H1 (cell line): ENCODE data around the gene PIGH. TPM values are rescaled to one million over a fixed set of nuclear protein-coding genes. Genes with fewer than 3 reads are reported as not detected.
A peak's percentile ranks its signal among the peaks of the same experiment; 100 is the strongest.

Experiments used
- ASH2L ChIP-seq: fragments of 200-600, 300-600 bp; sonication (generic); IDR thresholded peaks from one replicate; pipeline ENCODE4 v1.7.1; 2017; ENCODE audit warnings: low read length
- BACH1 ChIP-seq: IDR thresholded peaks from 2 replicates; pipeline ENCODE4 v1.6.1; 2012; ENCODE audit warnings: low read length, improper control_type of control experiment
- BCL11A ChIP-seq, 2 experiments: IDR thresholded peaks; one replicate each; pipeline ENCODE4 v1.6.1; 2011; ENCODE audit warnings: low read depth in 2 of 2, low read length in 2 of 2, mild to moderate bottlenecking in 2 of 2
- CREB1 ChIP-seq: IDR thresholded peaks from 2 replicates; pipeline ENCODE4 v1.6.1; 2012; ENCODE audit warnings: inconsistent platforms
- CTBP2 ChIP-seq: IDR thresholded peaks from 2 replicates; pipeline ENCODE4 v1.7.0; 2011; ENCODE audit warnings: borderline replicate concordance, mild to moderate bottlenecking, moderate library complexity, mixed read lengths, low read length; ENCODE audit not compliant: insufficient read depth, insufficient read length
- CTCF ChIP-seq, 3 experiments: IDR thresholded peaks; 1 replicate in 2 of 3; 2 replicates in 1 of 3; pipeline versions ENCODE4 v1.5.1 to v1.6.1; 2011; ENCODE audit warnings: low read length in 3 of 3, mild to moderate bottlenecking in 3 of 3, inconsistent platforms in 2 of 3, low read depth in 1 of 3, moderate library complexity in 1 of 3; ENCODE audit not compliant: insufficient read depth in 1 of 3; ENCODE audit errors: control extremely low read depth in 1 of 3
- GTF2F1 ChIP-seq: IDR thresholded peaks from 2 replicates; pipeline ENCODE4 v1.6.1; 2012; ENCODE audit warnings: low read depth, low read length, improper control_type of control experiment, borderline replicate concordance
- KDM4A ChIP-seq: IDR thresholded peaks from one replicate; pipeline ENCODE4 v1.7.1; 2012; ENCODE audit warnings: low read depth, mild to moderate bottlenecking, moderate library complexity, low read length, inconsistent platforms; ENCODE audit not compliant: severe bottlenecking
- NANOG ChIP-seq: IDR thresholded peaks from 2 replicates; pipeline ENCODE4 v1.6.1; 2011; ENCODE audit warnings: low read length, low read depth, mild to moderate bottlenecking, inconsistent platforms; ENCODE audit not compliant: insufficient read depth, poor library complexity, severe bottlenecking
- PHF8 ChIP-seq: fragments of 200-600 bp; sonication (generic); conservative IDR thresholded peaks from 2 replicates; pipeline ENCODE4 v1.7.1; 2012; ENCODE audit warnings: low read depth, mild to moderate bottlenecking, inconsistent platforms, low read length, moderate library complexity
- POLR2A ChIP-seq, 2 experiments: IDR thresholded peaks; 1 replicate in 1 of 2; 2 replicates in 1 of 2; pipeline ENCODE4 v1.6.1; 2011; ENCODE audit warnings: low read depth in 2 of 2, low read length in 2 of 2, mild to moderate bottlenecking in 2 of 2; ENCODE audit errors: control extremely low read depth in 1 of 2
- POLR2AphosphoS5 ChIP-seq: IDR thresholded peaks from 2 replicates; pipeline ENCODE4 v1.6.1; 2011; ENCODE audit warnings: low read depth, low read length
- RBBP5 ChIP-seq: IDR thresholded peaks from 2 replicates; pipeline ENCODE4 v1.7.1; 2012; ENCODE audit warnings: low read depth, mild to moderate bottlenecking, inconsistent platforms, low read length, moderate library complexity, borderline replicate concordance
- RXRA ChIP-seq: IDR thresholded peaks from 2 replicates; pipeline ENCODE4 v1.6.1; 2011; ENCODE audit warnings: low read depth, mild to moderate bottlenecking, low read length, moderate library complexity; ENCODE audit not compliant: insufficient read depth
- SAP30 ChIP-seq: fragments of 300-600 bp; sonication (generic); IDR thresholded peaks from 2 replicates; pipeline ENCODE4 v1.7.1; 2012; ENCODE audit warnings: low read length, moderate library complexity, mild to moderate bottlenecking, inconsistent platforms; ENCODE audit not compliant: insufficient read depth, insufficient replicate concordance
- SIN3A ChIP-seq, 2 experiments: IDR thresholded peaks in 1 of 2; conservative IDR thresholded peaks in 1 of 2; 2 replicates each; pipeline ENCODE4 v1.6.1; 2011 to 2012; ENCODE audit warnings: low read length in 2 of 2, improper control_type of control experiment in 1 of 2, low read depth in 1 of 2, mild to moderate bottlenecking in 1 of 2
- SIX5 ChIP-seq: IDR thresholded peaks from 2 replicates; pipeline ENCODE4 v1.6.1; 2011; ENCODE audit warnings: mild to moderate bottlenecking, low read depth, low read length
- SP1 ChIP-seq: IDR thresholded peaks from 2 replicates; pipeline ENCODE4 v1.6.1; 2011; ENCODE audit warnings: low read depth, low read length
- TBP ChIP-seq: IDR thresholded peaks from 2 replicates; pipeline ENCODE4 v1.6.1; 2011; ENCODE audit warnings: low read depth, low read length, improper control_type of control experiment
- YY1 ChIP-seq: IDR thresholded peaks from 2 replicates; pipeline ENCODE4 v1.6.1; 2011; ENCODE audit warnings: low read depth, mild to moderate bottlenecking, low read length
- polyA plus RNA-seq, 7 experiments: library from polyadenylated mRNA; depleted of rRNA in 3 of 7; stranded (reverse) in 5 of 7; unstranded in 2 of 7; fragments of >200 nt in 5 of 7; fragments of 200-250 nt in 2 of 7; gene quantifications; 1 replicate in 5 of 7; 2 replicates in 1 of 7; 4 replicates in 1 of 7; pipeline versions ENCODE4 v1.2.1 to v1.2.3, GENCODE V29; 2011 to 2013; ENCODE audit warnings: missing spikeins in 2 of 7, mixed read lengths in 2 of 7
- total RNA-seq: library from RNA; stranded (reverse); fragmentation: NEBNext Ultra II Directional; extraction: Animal tissue kit (Norgen Biotek cat#: 25700); gene quantifications from 2 replicates; pipeline ENCODE4 v1.2.1, GENCODE V29; 2021
- TF ChIP-seq, protein P1 (sequence below): IDR thresholded peaks from 2 replicates; pipeline ENCODE4 v1.6.1; 2012; ENCODE audit warnings: inconsistent platforms

Gene PIGH
- total and polyA plus RNA-seq, 2 of the 8 experiments (the other 6 are each of a cell fraction or from before 2014, with no cell fraction given), result 7.2 to 8.6 TPM

DNA sequence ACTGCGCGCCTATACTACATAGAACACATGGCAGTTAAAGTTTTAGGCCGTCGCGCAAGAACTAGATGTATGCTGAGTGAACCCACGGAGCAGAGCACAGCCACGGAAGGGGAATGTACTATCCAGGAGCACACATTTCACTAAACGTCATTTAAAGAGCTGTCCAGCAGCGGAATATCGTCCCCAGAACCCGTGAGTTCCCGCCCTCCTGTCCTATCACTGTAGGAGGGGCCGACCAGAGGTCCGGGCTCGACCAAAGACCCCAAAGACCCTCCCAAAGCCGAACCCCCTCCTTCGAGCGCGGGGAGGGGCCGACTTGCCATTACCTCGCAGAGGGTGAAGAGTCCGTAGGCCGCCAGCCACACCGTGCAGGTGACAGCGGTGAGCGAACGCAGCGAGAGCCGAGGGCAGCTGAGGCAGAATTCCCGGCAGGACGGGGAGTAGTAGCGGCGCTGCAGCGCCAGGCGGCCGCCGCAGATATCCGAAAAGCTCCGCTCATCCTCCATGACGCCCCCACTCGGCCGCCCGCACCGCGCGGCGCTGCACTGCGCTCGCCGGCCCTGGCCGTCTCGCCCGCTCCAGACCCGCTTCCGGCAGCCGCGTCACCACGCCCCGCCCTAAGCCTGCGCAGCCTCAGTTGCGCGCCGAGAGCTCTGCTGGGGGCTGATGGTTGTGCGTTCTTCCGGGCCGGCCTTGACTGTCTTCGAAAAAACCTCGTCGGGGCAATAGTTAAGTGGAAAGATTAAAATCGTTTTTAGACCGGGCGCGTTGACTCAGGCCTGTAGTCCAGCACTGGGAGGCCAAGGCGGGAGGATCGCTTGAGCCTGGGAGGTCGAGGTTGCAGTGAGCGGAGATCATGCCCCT is at the start of gene PIGH (continued):
- peak; percentile 69 for TF ChIP-seq SAP30
- peak; percentile 27 for TF ChIP-seq ASH2L
- TF ChIP-seq SIN3A (conservative IDR thresholded peaks at IDR 0.05 in 1 of 2, IDR thresholded peaks at IDR 0.05 in 1 of 2; ENCODE audit: low read depth in 1 of 2, low read length in 2 of 2), result peak; percentile 12 to 86; a peak in 2 of 4 replicates
- no peak for TF ChIP-seq BACH1
- TF ChIP-seq TBP, result peak; percentile 73
- TF ChIP-seq RBBP5, result peak; percentile 75
- peak; percentile 85 for TF ChIP-seq KDM4A
- TF ChIP-seq POLR2A (IDR thresholded peaks at IDR 0.05; ENCODE audit: control extremely low read depth in 1 of 2, low read depth in 2 of 2, low read length in 2 of 2), result peak in 1 of 2 experiments; percentile 59; a peak in 2 of 3 replicates
- peak; percentile 67; the same call in 1 of the 2 replicates for TF ChIP-seq YY1
- peak; percentile 52 for TF ChIP-seq POLR2AphosphoS5
- no peak for TF ChIP-seq GTF2F1
- no peak for TF ChIP-seq RXRA
- no peak for TF ChIP-seq SIX5
- TF ChIP-seq SP1, result 0 out of 2 replicates have a peak, but pooled peaks have one; percentile 45
- TF ChIP-seq CREB1, result peak; percentile 84
- peak; percentile 53 to 97 (median 66) for TF ChIP-seq CTCF (IDR thresholded peaks at IDR 0.05; ENCODE audit: control extremely low read depth in 1 of 3, insufficient read depth in 1 of 3, low read depth in 1 of 3, low read length in 3 of 3)
- TF ChIP-seq NANOG, result peak; percentile 1
- TF ChIP-seq, protein P1, sequence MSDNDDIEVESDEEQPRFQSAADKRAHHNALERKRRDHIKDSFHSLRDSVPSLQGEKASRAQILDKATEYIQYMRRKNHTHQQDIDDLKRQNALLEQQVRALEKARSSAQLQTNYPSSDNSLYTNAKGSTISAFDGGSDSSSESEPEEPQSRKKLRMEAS, result 0 out of 2 replicates have a peak, but pooled peaks have one; percentile 49
- no peak for TF ChIP-seq CTBP2
- peak; percentile 52 for TF ChIP-seq PHF8
- TF ChIP-seq BCL11A (IDR thresholded peaks at IDR 0.05; ENCODE audit: low read depth in 2 of 2, low read length in 2 of 2), result no peak
